Upper lobe of right lung (tissue), 1 donor: ENCODE measurements around the gene CST7. TPM values are rescaled to one million over a fixed set of nuclear protein-coding genes. Genes with fewer than 3 reads are reported as not detected.
"Not testable (repeated sequence)": the region's sequence is repeated elsewhere in the genome, so short reads cannot be mapped to it uniquely, and the experiment has no call there.

Source experiments
- ATAC-seq: fragments of 200-7000 bp; cut with Tn5 transposase; one replicate; pipeline ENCODE4 v1.9.1; 2020; ENCODE audit warnings: mild to moderate bottlenecking, moderate library complexity
- DNase-seq: peaks from one replicate; pipeline ENCODE4 v3.0.0-alpha.2; 2020
- H3K27ac ChIP-seq: fragments of 200-600 bp; one replicate; pipeline ENCODE4 v1.8.0; 2022
- H3K27me3 ChIP-seq: fragments of 200-600 bp; one replicate; pipeline ENCODE4 v1.8.0; 2022; ENCODE audit warnings: mild to moderate bottlenecking
- H3K36me3 ChIP-seq: fragments of 200-600 bp; one replicate; pipeline ENCODE4 v1.8.0; 2022
- H3K4me1 ChIP-seq: fragments of 200-600 bp; one replicate; pipeline ENCODE4 v1.8.0; 2022
- H3K4me3 ChIP-seq: fragments of 200-600 bp; one replicate; pipeline ENCODE4 v1.8.0; 2022; ENCODE audit warnings: mild to moderate bottlenecking
- H3K9me3 ChIP-seq: fragments of 200-600 bp; one replicate; pipeline ENCODE4 v1.8.0; 2022
- intact Hi-C: fragments of 100-400 bp; cut with DNase I; formaldehyde crosslinking; loops from one replicate; pipeline ENCODE4 v1.11.0; 2022
- total RNA-seq: library from RNA; stranded (reverse); fragmentation: NEBNext Ultra II Directional; extraction: Animal tissue kit (Norgen Biotek cat#: 25700); gene quantifications from one replicate; pipeline ENCODE4 v1.2.1, GENCODE V29; 2021
- TF ChIP-seq, protein P1 (sequence below): fragments of 200-600 bp; IDR thresholded peaks from one replicate; pipeline ENCODE4 v1.8.0; 2022; ENCODE audit warnings: antibody characterized with exemption
- donor health status: DM: no; HTN: yes; CAD: no; lungs with severe emphysema.

CST7 gene
- total RNA-seq, 1 donor from 2014 or later, result 9.6 TPM

DNA sequence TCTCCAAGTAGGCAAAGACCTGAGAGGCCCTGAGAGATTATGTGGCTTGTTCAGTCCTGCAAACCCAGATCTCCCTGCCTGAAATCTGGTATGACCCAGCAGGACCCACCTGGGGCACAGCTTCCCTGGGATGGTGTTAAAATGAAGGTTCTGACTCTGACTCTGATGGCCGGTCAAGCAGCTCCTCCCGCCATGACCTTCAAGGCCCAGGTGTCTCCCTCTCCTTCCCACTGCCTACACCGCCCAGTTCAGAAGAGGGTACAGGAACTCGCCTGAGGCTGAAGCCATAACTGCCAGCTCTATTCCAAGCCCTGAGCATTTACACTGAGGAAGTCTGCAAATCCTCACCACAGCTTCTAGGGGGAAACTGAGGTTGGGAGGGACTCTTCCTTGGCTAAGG, 5.9 kb upstream of the CST7 start:
- no peaks in the 10 kb centered on the region for H3K36me3 ChIP-seq
- no peaks in the 10 kb centered on the region for H3K27me3 ChIP-seq
- peak; percentile 21 for DNase-seq
- H3K9me3 ChIP-seq, result no peaks in the 10 kb centered on the region
- H3K4me3 ChIP-seq, result no peak overlapping the region
- H3K27ac ChIP-seq, result no peak overlapping the region
- H3K4me1 ChIP-seq, result no peaks in the 10 kb centered on the region
- TF ChIP-seq, protein P1, sequence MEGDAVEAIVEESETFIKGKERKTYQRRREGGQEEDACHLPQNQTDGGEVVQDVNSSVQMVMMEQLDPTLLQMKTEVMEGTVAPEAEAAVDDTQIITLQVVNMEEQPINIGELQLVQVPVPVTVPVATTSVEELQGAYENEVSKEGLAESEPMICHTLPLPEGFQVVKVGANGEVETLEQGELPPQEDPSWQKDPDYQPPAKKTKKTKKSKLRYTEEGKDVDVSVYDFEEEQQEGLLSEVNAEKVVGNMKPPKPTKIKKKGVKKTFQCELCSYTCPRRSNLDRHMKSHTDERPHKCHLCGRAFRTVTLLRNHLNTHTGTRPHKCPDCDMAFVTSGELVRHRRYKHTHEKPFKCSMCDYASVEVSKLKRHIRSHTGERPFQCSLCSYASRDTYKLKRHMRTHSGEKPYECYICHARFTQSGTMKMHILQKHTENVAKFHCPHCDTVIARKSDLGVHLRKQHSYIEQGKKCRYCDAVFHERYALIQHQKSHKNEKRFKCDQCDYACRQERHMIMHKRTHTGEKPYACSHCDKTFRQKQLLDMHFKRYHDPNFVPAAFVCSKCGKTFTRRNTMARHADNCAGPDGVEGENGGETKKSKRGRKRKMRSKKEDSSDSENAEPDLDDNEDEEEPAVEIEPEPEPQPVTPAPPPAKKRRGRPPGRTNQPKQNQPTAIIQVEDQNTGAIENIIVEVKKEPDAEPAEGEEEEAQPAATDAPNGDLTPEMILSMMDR, result no peak
- intact Hi-C loops, result no loop called here
- ATAC-seq, result no peak

DNA sequence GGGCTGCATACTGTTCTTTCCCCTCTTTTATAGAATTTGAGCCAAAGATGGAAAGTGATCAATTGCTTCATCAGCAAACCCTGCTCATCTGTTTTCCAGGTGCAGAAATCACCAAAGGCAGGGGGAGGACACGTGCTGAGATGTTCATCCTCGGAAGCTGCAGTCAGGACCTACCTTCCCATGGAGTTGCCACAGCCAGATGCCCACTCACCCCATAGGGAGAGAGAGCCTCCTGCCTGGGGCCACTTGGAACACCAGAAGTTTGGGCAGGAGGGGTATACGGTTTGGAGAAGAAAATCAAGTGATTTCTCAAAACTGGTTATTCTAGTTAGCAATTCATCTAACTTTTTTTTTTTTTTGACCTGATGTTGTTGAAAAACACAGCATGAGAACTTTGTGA, 5.3 kb upstream of the CST7 start:
- Histone ChIP-seq H3K36me3 (no peaks in the 10 kb centered on the region), H3K27me3 (no peaks in the 10 kb centered on the region), H3K9me3 (no peaks in the 10 kb centered on the region), H3K27ac (no peak overlapping the region), H3K4me3 (no peak overlapping the region), H3K4me1 (no peaks in the 10 kb centered on the region)
- ATAC-seq (no peak), DNase-seq (no peak)
- intact Hi-C loops, result no loop called here
- TF ChIP-seq, protein P1, result no peak

DNA sequence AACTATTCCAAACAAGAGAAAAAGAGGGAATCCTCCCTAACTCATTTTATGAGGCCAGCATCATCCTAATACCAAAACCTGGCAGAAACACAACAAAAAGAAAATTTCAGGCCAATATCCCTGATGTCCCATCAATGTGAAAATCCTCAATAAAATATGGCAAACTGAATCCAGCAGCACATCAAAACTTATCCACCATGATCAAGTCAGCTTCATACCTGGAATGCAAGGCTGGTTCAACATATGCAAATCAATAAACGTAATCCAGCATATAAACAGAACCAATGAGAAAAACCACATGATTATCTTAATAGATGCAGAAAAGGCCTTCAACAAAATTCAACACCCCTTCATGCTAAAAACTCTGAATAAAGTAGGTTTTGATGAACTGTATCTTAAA, 2.7 kb upstream of the CST7 start:
- H3K27me3 ChIP-seq, H3K4me3 ChIP-seq, H3K27ac ChIP-seq, ATAC-seq, H3K9me3 ChIP-seq, H3K36me3 ChIP-seq, intact Hi-C loops, DNase-seq, H3K4me1 ChIP-seq: not testable (repeated sequence)

DNA sequence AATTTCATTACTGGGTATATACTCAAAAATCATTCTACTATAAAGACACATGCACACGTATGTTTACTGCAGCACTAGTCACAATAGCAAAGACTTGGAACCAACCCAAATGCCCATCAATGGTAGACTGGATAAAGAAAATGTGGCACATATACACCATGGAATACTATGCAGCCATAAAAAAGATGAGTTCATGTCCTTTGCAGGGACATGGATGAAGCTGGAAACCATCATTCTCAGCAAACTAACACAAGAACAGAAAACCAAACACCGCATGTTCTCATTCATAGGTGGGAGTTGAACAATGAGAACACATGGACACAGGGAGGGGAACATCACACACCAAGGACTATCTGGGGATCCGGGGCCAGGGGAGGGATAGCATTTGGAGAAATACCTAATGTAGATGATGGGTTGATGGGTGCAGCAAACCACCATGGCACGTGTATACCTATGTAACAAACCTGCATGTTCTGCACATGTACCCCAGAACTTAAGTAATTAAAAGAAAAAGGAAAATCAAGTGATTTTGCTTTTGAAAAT, 602 bp upstream of the CST7 start:
- H3K27ac ChIP-seq, ATAC-seq, H3K36me3 ChIP-seq, intact Hi-C loops, H3K27me3 ChIP-seq, H3K4me3 ChIP-seq, DNase-seq, H3K4me1 ChIP-seq, H3K9me3 ChIP-seq: not testable (repeated sequence)

DNA sequence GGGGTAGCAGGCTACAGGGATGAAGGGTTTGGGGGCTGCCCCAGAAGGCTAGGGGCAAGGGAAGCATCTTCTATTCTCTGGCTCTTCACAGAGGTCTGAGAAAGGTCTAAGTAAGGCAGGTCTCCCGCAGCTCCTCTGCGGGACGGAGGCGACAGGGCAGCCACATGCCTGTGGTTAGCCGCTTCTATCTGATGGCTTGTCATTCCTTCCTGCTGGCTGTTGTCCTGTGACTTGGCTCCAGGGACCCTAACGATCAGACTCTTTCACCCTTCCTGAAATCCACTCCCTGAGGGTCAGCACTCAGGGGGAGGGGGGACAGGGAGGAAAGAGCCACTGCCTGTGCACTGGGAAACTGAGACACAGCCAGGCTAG, 673 bp downstream of the CST7 start:
- peak; percentile 6 for ATAC-seq
- Histone ChIP-seq H3K27me3 (no peaks in the 10 kb centered on the region), H3K4me1 (no peaks in the 10 kb centered on the region), H3K36me3 (no peaks in the 10 kb centered on the region), H3K9me3 (no peaks in the 10 kb centered on the region), H3K27ac (peak overlapping the region; percentile 68), H3K4me3 (peak overlapping the region; percentile 33)
- no peak for DNase-seq
- TF ChIP-seq, protein P1, result no peak
- intact Hi-C loops, result no loop called here

DNA sequence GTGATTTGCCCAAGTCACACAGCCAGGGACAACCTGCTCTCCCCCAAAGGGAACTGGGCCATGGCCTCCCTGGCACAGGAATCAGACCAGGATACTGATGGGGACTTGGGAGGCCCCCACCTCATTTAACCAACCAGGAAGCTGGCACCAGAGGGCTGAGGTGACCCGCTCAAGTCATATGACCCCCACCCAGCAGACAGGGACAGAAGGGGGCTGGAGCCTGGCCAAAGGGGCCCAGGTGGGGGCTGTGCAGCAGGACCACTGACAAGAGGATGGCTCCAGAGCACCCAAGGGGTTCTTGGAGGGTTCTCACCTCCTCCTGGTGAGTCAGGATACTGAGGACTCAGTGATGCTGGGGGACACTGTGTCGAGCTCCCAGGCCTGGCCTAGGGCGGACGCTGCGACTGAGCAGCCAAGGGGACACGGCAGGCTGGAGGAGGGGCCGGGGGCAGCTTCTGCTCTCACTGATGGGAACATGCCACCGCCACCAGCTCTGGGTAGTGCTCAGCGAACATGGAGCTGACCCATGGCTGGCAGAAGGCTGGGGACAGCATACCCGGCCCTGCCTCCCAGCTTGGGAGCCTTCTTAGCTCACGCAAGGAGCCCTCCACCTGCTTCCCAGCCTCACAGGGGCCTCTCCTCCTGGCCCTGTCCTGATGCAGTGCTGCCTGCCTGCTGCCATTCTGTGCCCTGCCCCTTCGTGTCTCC, 1.2 kb downstream of the CST7 start:
- Histone ChIP-seq H3K9me3 (no peaks in the 10 kb centered on the region), H3K27me3 (no peaks in the 10 kb centered on the region), H3K4me1 (no peaks in the 10 kb centered on the region), H3K4me3 (peak overlapping the region; percentile 33), H3K27ac (peak overlapping the region; percentile 68), H3K36me3 (no peaks in the 10 kb centered on the region)
- peak; percentile 61 for DNase-seq
- intact Hi-C loops, result no loop called here
- ATAC-seq, result peak; percentile 2
- TF ChIP-seq, protein P1, result no peak
